ENCODE results near the gene DTNBP1. TPM values are rescaled to one million over a fixed set of nuclear protein-coding genes. Genes with fewer than 3 reads are reported as not detected.

Gene DTNBP1
- total RNA-seq = 10 to 100 TPM; 26.2 to 28.8 TPM
- polyA plus RNA-seq = 10 to 100 TPM; 26.4 to 37.1 TPM
- long read RNA-seq, donor 1, transcript DTNBP1-202 (10 exons, 1,403 nt) = major isoform, 17 of 41 reads
- long read RNA-seq, donor 1, partial matches to known transcripts = 5 of 41 reads
- long read RNA-seq, donor 1, other reads (novel, unspliced or antisense) = 16 of 41 reads
- long read RNA-seq, donor 2, transcript DTNBP1-202 (10 exons, 1,403 nt) = major isoform, 17 of 44 reads
- long read RNA-seq, donor 2, partial matches to known transcripts = 7 of 44 reads
- long read RNA-seq, donor 2, other reads (novel, unspliced or antisense) = 17 of 44 reads

- DNase-seq = peak; percentile 89 to 96
- no peaks in the 10 kb centered on the region for H3K27me3 ChIP-seq (ENCODE audit: control insufficient read depth in 1 of 2, insufficient read depth in 2 of 2, low read length in 1 of 2)
- no peaks in the 10 kb centered on the region for H3K4me1 ChIP-seq (ENCODE audit: control insufficient read depth in 1 of 2, insufficient read depth in 2 of 2, low read length in 2 of 2)
- H3K36me3 ChIP-seq (ENCODE audit: control insufficient read depth in 1 of 2, insufficient read depth in 2 of 2, low read length in 1 of 2) = no peaks in the 10 kb centered on the region
- H3K27ac ChIP-seq (ENCODE audit: low read depth in 1 of 2, low read length in 2 of 2) = peak within 1 kb of the TSS in 1 of 2 donors; percentile 59
- WGBS, 2 donors = 1% methylated on average over 74 to 98 of the region's 98 CpGs
- peak; percentile 94 for ATAC-seq (ENCODE audit: low FRiP score)
- intact Hi-C loops (cut with DNase I) = no loop called here
- H3K4me3 ChIP-seq (ENCODE audit: low read length in 2 of 2) = peak within 1 kb of the TSS; percentile 39 to 88
- H3K9me3 ChIP-seq (ENCODE audit: control insufficient read depth, low read length) = no peaks in the 10 kb centered on the region
Observed at GRCh38 chr6:15662326-15663129, at the start of gene DTNBP1. DTNBP1 (minus strand) TSS chr6:15663028; CDS start chr6:15662869, 159 bp downstream.

- 90 to 99% methylated on average over 2 of the region's 2 CpGs for WGBS, 2 donors
Observed at GRCh38 chr6:15709651-15710269, 46.9 kb upstream of the DTNBP1 start.

GRCh38 chr6:15708231-15708630, 45.4 kb upstream of the DTNBP1 start:
- 80 to 85% methylated on average over 5 of the region's 5 CpGs for WGBS, 2 donors
- no peak overlapping the region for H3K4me3 ChIP-seq (ENCODE audit: low read length in 2 of 2)
- no peak overlapping the region for H3K27ac ChIP-seq (ENCODE audit: low read depth in 1 of 2, low read length in 2 of 2)
- H3K4me1 ChIP-seq (ENCODE audit: control insufficient read depth in 1 of 2, insufficient read depth in 2 of 2, low read length in 2 of 2) = no peaks in the 10 kb centered on the region
- no peaks in the 10 kb centered on the region for H3K9me3 ChIP-seq (ENCODE audit: control insufficient read depth, low read length)
- intact Hi-C loops (cut with DNase I) = no loop called here
- DNase-seq (no peak), ATAC-seq (ENCODE audit: low FRiP score) (no peak)
- H3K36me3 ChIP-seq (ENCODE audit: control insufficient read depth in 1 of 2, insufficient read depth in 2 of 2, low read length in 1 of 2) = no peaks in the 10 kb centered on the region
- no peaks in the 10 kb centered on the region for H3K27me3 ChIP-seq (ENCODE audit: control insufficient read depth in 1 of 2, insufficient read depth in 2 of 2, low read length in 1 of 2)

More at GRCh38 chr6:15709651-15710269, 46.9 kb upstream of the DTNBP1 start:
- H3K36me3 ChIP-seq (ENCODE audit: control insufficient read depth in 1 of 2, insufficient read depth in 2 of 2, low read length in 1 of 2) = no peaks in the 10 kb centered on the region
- DNase-seq (no peak), ATAC-seq (ENCODE audit: low FRiP score) (no peak)
- intact Hi-C loops (cut with DNase I) = no loop called here
- no peak overlapping the region for H3K4me3 ChIP-seq (ENCODE audit: low read length in 2 of 2)
- no peaks in the 10 kb centered on the region for H3K4me1 ChIP-seq (ENCODE audit: control insufficient read depth in 1 of 2, insufficient read depth in 2 of 2, low read length in 2 of 2)
- H3K27ac ChIP-seq (ENCODE audit: low read depth in 1 of 2, low read length in 2 of 2) = no peak overlapping the region
- no peaks in the 10 kb centered on the region for H3K27me3 ChIP-seq (ENCODE audit: control insufficient read depth in 1 of 2, insufficient read depth in 2 of 2, low read length in 1 of 2)
- H3K9me3 ChIP-seq (ENCODE audit: control insufficient read depth, low read length) = no peaks in the 10 kb centered on the region

- no peak for DNase-seq
- intact Hi-C loops (cut with DNase I) = no loop called here
- H3K9me3 ChIP-seq (ENCODE audit: control insufficient read depth, low read length) = no peaks in the 10 kb centered on the region
- no peaks in the 10 kb centered on the region for H3K27me3 ChIP-seq (ENCODE audit: control insufficient read depth in 1 of 2, insufficient read depth in 2 of 2, low read length in 1 of 2)
- H3K4me1 ChIP-seq (ENCODE audit: control insufficient read depth in 1 of 2, insufficient read depth in 2 of 2, low read length in 2 of 2) = no peaks in the 10 kb centered on the region
- no peak for ATAC-seq (ENCODE audit: low FRiP score)
- no peak overlapping the region for H3K4me3 ChIP-seq (ENCODE audit: low read length in 2 of 2)
- no peaks in the 10 kb centered on the region for H3K36me3 ChIP-seq (ENCODE audit: control insufficient read depth in 1 of 2, insufficient read depth in 2 of 2, low read length in 1 of 2)
- 55 to 73% methylated on average over 3 of the region's 3 CpGs for WGBS, 2 donors
- no peak overlapping the region for H3K27ac ChIP-seq (ENCODE audit: low read depth in 1 of 2, low read length in 2 of 2)
Observed at GRCh38 chr6:15705981-15706380, 43.2 kb upstream of the DTNBP1 start.

GRCh38 chr6:15698471-15698870, 35.6 kb upstream of the DTNBP1 start:
- no peaks in the 10 kb centered on the region for H3K9me3 ChIP-seq (ENCODE audit: control insufficient read depth, low read length)
- ATAC-seq (ENCODE audit: low FRiP score) (no peak), DNase-seq (no peak)
- intact Hi-C loops (cut with DNase I) = no loop called here
- H3K27ac ChIP-seq (ENCODE audit: low read depth in 1 of 2, low read length in 2 of 2) = no peak overlapping the region
- WGBS, 2 donors = 73 to 82% methylated on average over 1 of the region's 1 CpG
- no peak overlapping the region for H3K4me3 ChIP-seq (ENCODE audit: low read length in 2 of 2)
- no peaks in the 10 kb centered on the region for H3K36me3 ChIP-seq (ENCODE audit: control insufficient read depth in 1 of 2, insufficient read depth in 2 of 2, low read length in 1 of 2)
- H3K4me1 ChIP-seq (ENCODE audit: control insufficient read depth in 1 of 2, insufficient read depth in 2 of 2, low read length in 2 of 2) = no peaks in the 10 kb centered on the region
- no peaks in the 10 kb centered on the region for H3K27me3 ChIP-seq (ENCODE audit: control insufficient read depth in 1 of 2, insufficient read depth in 2 of 2, low read length in 1 of 2)

GRCh38 chr6:15697895-15698294, 35.1 kb upstream of the DTNBP1 start:
- intact Hi-C loops (cut with DNase I) = no loop called here
- no peaks in the 10 kb centered on the region for H3K9me3 ChIP-seq (ENCODE audit: control insufficient read depth, low read length)
- H3K4me1 ChIP-seq (ENCODE audit: control insufficient read depth in 1 of 2, insufficient read depth in 2 of 2, low read length in 2 of 2) = no peaks in the 10 kb centered on the region
- H3K36me3 ChIP-seq (ENCODE audit: control insufficient read depth in 1 of 2, insufficient read depth in 2 of 2, low read length in 1 of 2) = no peaks in the 10 kb centered on the region
- DNase-seq (no peak), ATAC-seq (ENCODE audit: low FRiP score) (no peak)
- 84 to 93% methylated on average over 4 of the region's 4 CpGs for WGBS, 2 donors
- H3K27ac ChIP-seq (ENCODE audit: low read depth in 1 of 2, low read length in 2 of 2) = no peak overlapping the region
- no peak overlapping the region for H3K4me3 ChIP-seq (ENCODE audit: low read length in 2 of 2)
- H3K27me3 ChIP-seq (ENCODE audit: control insufficient read depth in 1 of 2, insufficient read depth in 2 of 2, low read length in 1 of 2) = no peaks in the 10 kb centered on the region

GRCh38 chr6:15691250-15691869, 28.5 kb upstream of the DTNBP1 start:
- Histone ChIP-seq H3K27ac (ENCODE audit: low read depth in 1 of 2, low read length in 2 of 2) (no peak overlapping the region), H3K36me3 (ENCODE audit: control insufficient read depth in 1 of 2, insufficient read depth in 2 of 2, low read length in 1 of 2) (no peaks in the 10 kb centered on the region), H3K4me3 (ENCODE audit: low read length in 2 of 2) (peak overlapping the region; percentile 74 to 75), H3K27me3 (ENCODE audit: control insufficient read depth in 1 of 2, insufficient read depth in 2 of 2, low read length in 1 of 2) (no peaks in the 10 kb centered on the region), H3K4me1 (ENCODE audit: control insufficient read depth in 1 of 2, insufficient read depth in 2 of 2, low read length in 2 of 2) (no peaks in the 10 kb centered on the region), H3K9me3 (ENCODE audit: control insufficient read depth, low read length) (no peaks in the 10 kb centered on the region)
- ATAC-seq (ENCODE audit: low FRiP score) (peak; percentile 98), DNase-seq (peak; percentile 91 to 94)
- WGBS, 2 donors = 0 to 2% methylated on average over 23 of the region's 23 CpGs
- intact Hi-C loops (cut with DNase I) = loop anchor here (1.0 to 5.0 kb wide), 4 partner anchors 436 to 516 kb away; partner anchors contain the start of gene MYLIP (in 2 of the 2)

GRCh38 chr6:15690510-15690909, 27.7 kb upstream of the DTNBP1 start:
- no peaks in the 10 kb centered on the region for H3K4me1 ChIP-seq (ENCODE audit: control insufficient read depth in 1 of 2, insufficient read depth in 2 of 2, low read length in 2 of 2)
- intact Hi-C loops (cut with DNase I) = loop anchor here (5.0 kb wide), 3 partner anchors 437 to 517 kb away; partner anchors contain the start of gene MYLIP (in 2 of the 2)
- no peak for ATAC-seq (ENCODE audit: low FRiP score)
- no peak for DNase-seq
- H3K27me3 ChIP-seq (ENCODE audit: control insufficient read depth in 1 of 2, insufficient read depth in 2 of 2, low read length in 1 of 2) = no peaks in the 10 kb centered on the region
- H3K36me3 ChIP-seq (ENCODE audit: control insufficient read depth in 1 of 2, insufficient read depth in 2 of 2, low read length in 1 of 2) = no peaks in the 10 kb centered on the region
- no peaks in the 10 kb centered on the region for H3K9me3 ChIP-seq (ENCODE audit: control insufficient read depth, low read length)
- no peak overlapping the region for H3K4me3 ChIP-seq (ENCODE audit: low read length in 2 of 2)
- H3K27ac ChIP-seq (ENCODE audit: low read depth in 1 of 2, low read length in 2 of 2) = peak overlapping the region in 1 of 2 donors; percentile 9
